Mucosa of gallbladder (tissue), 1 donor: ENCODE results near the gene OSCP1. TPM values are rescaled to one million over a fixed set of nuclear protein-coding genes. Genes with fewer than 3 reads are reported as not detected.

Experiments used
- DNase-seq: peaks from one replicate; pipeline ENCODE4 v3.0.0-alpha.2; 2020; ENCODE audit warnings: low spot score
- total RNA-seq: library from RNA; stranded (reverse); gene quantifications from one replicate; pipeline ENCODE4 v1.2.1, GENCODE V29; 2021
- donor health status: DM: no; HTN: no; CAD: no.

Gene OSCP1
- total RNA-seq, 1 donor from 2014 or later = 17.1 TPM

DNA sequence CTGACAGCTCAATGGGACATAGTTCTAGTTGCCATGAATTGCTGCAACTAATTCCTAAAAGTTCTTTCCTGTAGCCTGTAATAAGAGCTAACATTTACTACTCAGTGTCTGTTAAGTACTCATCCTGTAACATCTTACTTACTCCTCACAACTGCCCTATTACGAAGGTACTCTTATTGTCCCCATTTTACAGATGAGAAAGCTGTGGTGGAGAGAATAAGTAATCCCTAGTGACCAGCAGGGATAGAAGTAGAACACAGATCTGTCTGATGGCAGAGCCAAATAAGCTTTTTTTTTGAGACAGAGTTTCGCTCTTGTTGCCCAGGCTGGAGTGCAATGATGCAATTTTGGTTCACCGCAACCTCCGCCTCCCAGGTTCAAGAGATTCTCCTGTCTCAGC is 67.6 kb downstream of the OSCP1 start:
- DNase-seq = no peak

DNA sequence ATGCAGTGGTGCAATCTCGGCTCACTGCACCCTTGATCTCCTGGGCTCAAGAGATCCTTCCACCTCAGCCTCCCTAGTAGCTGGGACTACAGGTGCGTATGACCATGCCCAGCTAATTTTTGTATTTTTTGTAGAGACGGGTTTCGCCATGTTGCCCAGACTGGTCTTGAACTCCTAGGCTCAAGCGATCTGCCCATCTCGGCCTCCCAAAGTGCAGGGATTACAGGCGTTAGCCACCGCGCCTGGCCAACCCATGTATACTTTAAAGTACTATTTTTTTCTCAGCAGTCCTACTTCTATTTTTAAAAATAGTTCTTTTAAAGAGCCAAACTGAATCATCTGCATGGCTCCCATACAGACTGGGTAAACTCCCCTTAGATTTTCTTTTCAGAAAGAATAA is 68.0 kb downstream of the OSCP1 start:
- DNase-seq = no peak

DNA sequence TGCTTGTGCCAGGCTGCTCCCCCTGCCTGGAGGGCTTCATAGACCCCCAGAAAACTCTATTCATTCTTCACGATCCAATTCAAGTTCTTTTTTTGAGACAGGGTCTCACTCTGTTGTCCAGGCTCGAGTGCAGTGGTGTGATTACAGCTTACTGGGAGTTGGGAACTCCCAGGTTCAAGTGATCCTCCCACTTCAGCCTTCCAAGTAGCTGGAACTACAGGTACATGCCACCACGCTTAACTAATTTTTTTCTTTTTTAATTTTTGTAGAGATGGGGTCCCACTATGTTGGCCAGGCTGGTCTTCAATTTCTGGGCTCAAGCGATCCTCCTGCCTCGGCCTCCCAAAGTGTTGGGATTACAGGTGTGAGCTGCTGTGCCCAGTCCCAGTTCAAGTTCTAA is 68.8 kb downstream of the OSCP1 start:
- no peak for DNase-seq

DNA sequence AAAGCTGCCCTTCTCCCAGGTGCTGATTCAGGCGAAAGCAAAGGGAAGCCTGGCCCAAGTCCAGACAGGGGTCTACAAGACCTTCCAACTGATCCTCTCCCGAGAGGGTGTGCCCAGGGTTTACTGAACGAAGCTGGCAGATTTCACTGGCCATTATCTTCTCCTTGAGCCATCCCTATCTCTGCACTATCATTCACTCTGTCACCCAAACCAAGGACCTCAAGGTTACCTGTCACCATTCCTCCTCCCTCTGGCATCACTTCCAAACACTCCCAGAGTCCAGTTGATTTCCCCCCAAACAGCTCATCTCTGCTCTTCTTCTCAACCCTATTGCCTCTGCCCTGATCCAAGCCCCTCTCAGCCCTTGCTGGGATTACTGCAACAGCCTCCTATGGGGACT is 69.5 kb downstream of the OSCP1 start:
- no peak for DNase-seq

DNA sequence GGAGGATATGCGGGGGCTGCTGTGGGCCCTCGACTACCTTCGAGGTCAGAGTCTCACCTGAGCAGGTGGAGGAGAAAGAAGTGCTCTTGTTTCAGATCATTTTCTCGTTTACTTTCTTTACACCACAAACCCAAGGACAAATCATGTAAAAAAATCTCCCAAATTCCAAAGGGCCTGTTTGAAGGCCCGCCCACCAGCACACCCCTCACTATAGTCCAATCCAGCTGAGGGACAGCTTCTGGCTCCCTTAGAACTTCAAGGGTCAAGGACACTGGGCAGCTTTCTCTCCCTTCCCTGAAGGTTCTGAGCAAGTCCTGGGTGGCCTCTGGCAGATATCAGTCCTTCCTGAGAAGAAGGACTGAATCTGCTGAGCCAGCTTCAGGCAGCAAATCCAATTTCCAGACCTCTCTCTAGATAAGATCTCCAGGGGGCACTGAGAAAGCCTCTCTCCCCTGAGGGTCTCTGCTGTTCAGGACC is 70.1 kb downstream of the OSCP1 start:
- DNase-seq = no peak

DNA sequence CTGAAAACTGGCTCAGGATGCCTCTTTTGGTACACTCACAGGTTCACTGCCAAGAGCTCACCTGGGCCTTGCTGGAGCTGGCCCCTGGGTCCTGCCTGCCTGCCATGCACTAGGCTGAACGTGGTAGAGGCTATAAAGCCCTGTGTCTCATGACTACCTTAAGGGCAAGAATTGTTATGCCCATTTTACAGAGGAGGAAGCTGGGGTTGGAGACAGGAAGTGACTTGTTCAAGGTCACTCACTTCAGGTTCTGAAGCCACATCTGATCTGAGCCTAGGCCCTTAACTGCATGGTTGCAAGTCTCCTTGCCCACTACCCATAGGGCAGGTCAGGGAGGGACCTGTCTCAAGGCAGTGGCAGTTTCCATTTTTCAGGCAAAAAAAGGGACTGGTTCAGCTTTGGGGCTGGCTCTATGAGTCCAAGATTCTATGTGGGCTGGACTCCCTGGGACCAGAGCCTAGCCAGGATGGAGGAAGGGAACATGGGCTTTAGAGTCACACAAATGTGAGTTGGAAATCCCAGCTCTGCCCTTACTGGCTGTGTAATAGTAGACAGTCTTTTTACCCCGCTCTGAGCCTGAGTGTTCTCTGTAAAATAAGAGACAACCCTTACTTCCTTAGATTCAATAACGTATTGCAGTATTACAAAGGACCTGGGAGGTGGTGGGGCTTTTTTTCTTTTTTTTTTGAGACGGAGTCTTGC is 72.3 kb downstream of the OSCP1 start:
- no peak for DNase-seq

DNA sequence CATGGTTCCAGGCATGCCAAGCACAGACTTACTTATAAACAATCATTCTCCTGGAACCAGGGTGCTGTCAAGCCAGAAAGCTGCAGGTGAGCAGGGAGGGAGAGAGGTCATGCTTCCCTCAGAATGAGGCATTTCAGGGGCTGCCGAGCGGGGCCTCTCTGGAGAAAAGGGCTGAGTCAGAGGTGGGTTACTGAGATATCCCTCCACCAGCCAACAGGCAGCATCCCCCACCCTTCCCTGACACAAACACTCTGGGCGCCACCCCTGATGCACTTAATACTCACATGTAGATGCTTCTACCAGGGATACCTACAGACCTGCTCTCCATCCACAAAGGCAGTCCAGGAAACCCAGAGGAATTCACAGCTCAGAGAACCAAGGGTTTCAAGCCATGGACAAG is 77.6 kb downstream of the OSCP1 start:
- DNase-seq = no peak

DNA sequence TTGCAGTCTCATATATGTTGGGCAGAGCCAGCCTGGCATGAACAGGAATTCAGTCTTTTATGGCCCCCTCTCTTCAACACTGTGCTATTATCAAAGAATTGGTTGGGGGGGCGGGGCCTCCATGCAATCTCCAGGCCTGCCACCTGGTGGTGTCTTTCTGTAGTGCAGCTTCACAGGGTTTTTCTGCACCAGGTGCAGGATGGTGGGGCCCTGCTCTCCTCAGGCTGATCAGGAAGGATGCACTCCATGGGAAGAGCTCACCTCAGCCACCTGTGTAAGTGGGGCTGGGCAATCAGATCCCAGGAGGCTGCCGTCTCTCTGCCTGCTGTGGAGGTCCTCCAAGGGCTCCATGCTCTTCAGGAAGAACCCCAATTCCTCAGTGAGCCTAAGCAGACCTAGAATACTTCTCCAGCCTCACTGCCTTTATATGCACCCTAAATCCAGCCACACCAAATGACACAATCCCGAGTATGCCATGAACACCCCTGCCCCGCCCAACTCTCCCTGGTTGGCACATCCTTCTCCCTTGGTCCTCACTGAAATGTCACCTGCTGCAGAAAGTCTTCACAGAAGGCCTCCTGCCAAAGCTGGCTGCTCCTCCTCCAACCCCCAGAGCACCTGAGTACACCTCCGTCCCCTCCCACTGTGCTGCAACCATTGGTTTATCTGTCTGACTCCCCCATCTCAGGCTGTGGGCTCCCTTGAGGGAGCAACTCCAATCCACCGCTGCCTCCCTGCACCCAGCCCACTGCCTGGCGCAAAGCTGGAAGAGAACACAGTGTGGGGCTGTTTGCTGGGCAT is 81.0 kb downstream of the OSCP1 start:
- peak; percentile 81 for DNase-seq

Other genes starting within 250 kb of the OSCP1 start
- 81.1 TPM for gene THRAP3, start 226.0 kb downstream of the OSCP1 start, total RNA-seq
- gene SH3D21, start 144.1 kb downstream of the OSCP1 start, total RNA-seq = 12.1 TPM
- 30.3 TPM for gene EVA1B, start 126.8 kb downstream of the OSCP1 start, total RNA-seq
- gene STK40, start 64.5 kb downstream of the OSCP1 start, total RNA-seq = 61.2 TPM
- gene LSM10, start 52.5 kb downstream of the OSCP1 start, total RNA-seq = 41.3 TPM
- gene MRPS15, start 13.9 kb upstream of the OSCP1 start, total RNA-seq = 47.4 TPM
- 13.2 TPM for gene CSF3R, start 32.5 kb upstream of the OSCP1 start, total RNA-seq